ENCODE measurements around the gene CCDC187. TPM values are rescaled to one million over a fixed set of nuclear protein-coding genes. Genes with fewer than 3 reads are reported as not detected.

The CCDC187 gene
- total RNA-seq, 1 donor from 2014 or later = not detected

- Mint-ChIP-seq H3K4me3 (ENCODE audit: unreplicated experiment) (no peak overlapping the region), H3K36me3 (ENCODE audit: low read depth) (peaks cover 5% of the 10 kb centered on the region), H3K4me1 (ENCODE audit: low read depth) (peaks cover 13% of the 10 kb centered on the region), H3K27ac (ENCODE audit: unreplicated experiment) (no peak overlapping the region), H3K9me3 (ENCODE audit: low read depth) (no peaks in the 10 kb centered on the region), H3K27me3 (ENCODE audit: low read depth) (no peaks in the 10 kb centered on the region)
- DNase-seq (ENCODE audit: low spot score) = no peak
- TF ChIP-seq, protein P1, sequence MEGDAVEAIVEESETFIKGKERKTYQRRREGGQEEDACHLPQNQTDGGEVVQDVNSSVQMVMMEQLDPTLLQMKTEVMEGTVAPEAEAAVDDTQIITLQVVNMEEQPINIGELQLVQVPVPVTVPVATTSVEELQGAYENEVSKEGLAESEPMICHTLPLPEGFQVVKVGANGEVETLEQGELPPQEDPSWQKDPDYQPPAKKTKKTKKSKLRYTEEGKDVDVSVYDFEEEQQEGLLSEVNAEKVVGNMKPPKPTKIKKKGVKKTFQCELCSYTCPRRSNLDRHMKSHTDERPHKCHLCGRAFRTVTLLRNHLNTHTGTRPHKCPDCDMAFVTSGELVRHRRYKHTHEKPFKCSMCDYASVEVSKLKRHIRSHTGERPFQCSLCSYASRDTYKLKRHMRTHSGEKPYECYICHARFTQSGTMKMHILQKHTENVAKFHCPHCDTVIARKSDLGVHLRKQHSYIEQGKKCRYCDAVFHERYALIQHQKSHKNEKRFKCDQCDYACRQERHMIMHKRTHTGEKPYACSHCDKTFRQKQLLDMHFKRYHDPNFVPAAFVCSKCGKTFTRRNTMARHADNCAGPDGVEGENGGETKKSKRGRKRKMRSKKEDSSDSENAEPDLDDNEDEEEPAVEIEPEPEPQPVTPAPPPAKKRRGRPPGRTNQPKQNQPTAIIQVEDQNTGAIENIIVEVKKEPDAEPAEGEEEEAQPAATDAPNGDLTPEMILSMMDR (IDR thresholded peaks at IDR 0.05) = no peak
Observed at GRCh38 chr9:136341769-136342168, 37.9 kb upstream of the CCDC187 start.

- Mint-ChIP-seq H3K4me3 (ENCODE audit: unreplicated experiment) (no peak overlapping the region), H3K36me3 (ENCODE audit: low read depth) (peaks cover 5% of the 10 kb centered on the region), H3K9me3 (ENCODE audit: low read depth) (no peaks in the 10 kb centered on the region), H3K27me3 (ENCODE audit: low read depth) (no peaks in the 10 kb centered on the region), H3K27ac (ENCODE audit: unreplicated experiment) (no peak overlapping the region), H3K4me1 (ENCODE audit: low read depth) (peaks cover 13% of the 10 kb centered on the region)
- DNase-seq (ENCODE audit: low spot score) = no peak
- TF ChIP-seq, protein P1 (IDR thresholded peaks at IDR 0.05) = no peak
Observed at GRCh38 chr9:136341042-136341655, 37.3 kb upstream of the CCDC187 start.

GRCh38 chr9:136340356-136341041 is 36.6 kb upstream of the CCDC187 start:
- Mint-ChIP-seq H3K27me3 (ENCODE audit: low read depth) (no peaks in the 10 kb centered on the region), H3K36me3 (ENCODE audit: low read depth) (peaks cover 5% of the 10 kb centered on the region), H3K9me3 (ENCODE audit: low read depth) (no peaks in the 10 kb centered on the region), H3K4me3 (ENCODE audit: unreplicated experiment) (no peak overlapping the region), H3K27ac (ENCODE audit: unreplicated experiment) (no peak overlapping the region), H3K4me1 (ENCODE audit: low read depth) (peaks cover 14% of the 10 kb centered on the region)
- no peak for DNase-seq (ENCODE audit: low spot score)
- TF ChIP-seq, protein P1 (IDR thresholded peaks at IDR 0.05) = no peak

DNA sequence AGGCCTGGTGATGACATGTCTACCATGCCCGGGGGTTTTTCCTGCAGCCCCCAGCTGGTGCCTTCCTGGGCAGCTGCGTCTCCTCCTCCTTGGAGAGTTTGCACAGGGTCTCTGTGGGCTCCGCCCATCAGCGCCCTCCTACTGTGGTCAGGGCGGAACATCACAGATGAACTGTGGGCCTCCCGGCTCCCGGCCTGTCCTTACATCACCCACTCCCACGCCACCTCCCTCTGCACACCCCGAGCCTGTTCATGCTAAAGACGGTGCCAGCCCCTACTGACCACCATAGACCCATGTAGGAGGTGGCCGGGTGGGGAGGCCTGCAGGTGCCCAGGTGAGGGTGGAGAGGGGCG is 36.0 kb upstream of the CCDC187 start:
- Mint-ChIP-seq H3K27me3 (ENCODE audit: low read depth) (no peaks in the 10 kb centered on the region), H3K4me3 (ENCODE audit: unreplicated experiment) (no peak overlapping the region), H3K4me1 (ENCODE audit: low read depth) (peaks cover 10% of the 10 kb centered on the region), H3K9me3 (ENCODE audit: low read depth) (no peaks in the 10 kb centered on the region), H3K27ac (ENCODE audit: unreplicated experiment) (no peak overlapping the region), H3K36me3 (ENCODE audit: low read depth) (peaks cover 5% of the 10 kb centered on the region)
- TF ChIP-seq, protein P1 (IDR thresholded peaks at IDR 0.05) = no peak
- DNase-seq (ENCODE audit: low spot score) = no peak

DNA sequence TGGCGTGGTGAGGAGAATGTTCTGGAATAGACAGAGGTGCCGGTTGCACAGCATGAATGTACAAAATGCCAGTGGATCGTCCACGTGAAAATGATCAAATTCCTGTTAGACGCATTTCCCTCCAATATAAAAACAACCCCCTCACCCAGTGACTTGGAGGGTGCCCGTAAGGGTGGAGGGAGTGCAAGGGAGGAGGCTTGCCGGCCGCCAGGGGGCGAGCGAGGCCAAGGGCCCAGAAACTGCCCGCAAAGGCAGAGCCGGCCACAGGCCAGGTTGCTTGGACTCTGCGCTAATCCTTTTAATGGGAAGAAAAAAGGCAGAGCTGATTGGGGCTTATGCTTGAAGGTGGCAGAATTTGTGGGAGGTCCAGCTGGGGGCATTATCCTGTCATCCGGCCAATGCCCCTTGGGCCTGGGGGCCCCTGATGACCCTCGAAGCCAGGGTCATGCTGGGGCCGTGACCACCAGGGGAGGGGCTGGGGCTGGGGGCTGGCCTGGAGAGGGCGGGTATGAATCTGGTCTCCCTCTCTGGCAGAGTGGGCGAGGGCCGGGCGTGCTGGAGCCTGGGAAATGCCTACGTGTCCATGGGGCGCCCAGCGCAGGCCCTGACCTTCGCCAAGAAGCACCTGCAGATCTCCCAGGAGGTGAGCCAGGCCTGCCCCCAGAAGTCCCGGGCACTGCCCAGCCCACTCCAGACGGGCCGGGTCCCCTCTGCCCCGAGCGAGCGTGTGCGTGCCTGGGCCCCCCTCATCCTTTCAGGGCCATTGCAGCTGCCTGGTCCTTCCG is 35.5 kb upstream of the CCDC187 start:
- Mint-ChIP-seq H3K4me1 (ENCODE audit: low read depth) (peaks cover 6% of the 10 kb centered on the region), H3K9me3 (ENCODE audit: low read depth) (no peaks in the 10 kb centered on the region), H3K27ac (ENCODE audit: unreplicated experiment) (no peak overlapping the region), H3K36me3 (ENCODE audit: low read depth) (peaks cover 5% of the 10 kb centered on the region), H3K4me3 (ENCODE audit: unreplicated experiment) (no peak overlapping the region), H3K27me3 (ENCODE audit: low read depth) (no peaks in the 10 kb centered on the region)
- no peak for DNase-seq (ENCODE audit: low spot score)
- TF ChIP-seq, protein P1 (IDR thresholded peaks at IDR 0.05) = peak; percentile 87
